Endometrial microvascular endothelial cells (primary cell): ENCODE results near the gene AKAP12. TPM values are rescaled to one million over a fixed set of nuclear protein-coding genes. Genes with fewer than 3 reads are reported as not detected.

Source experiments
- in situ Hi-C: cut with HindIII; loops from 2 replicates; pipeline ENCODE4 v1.10.0; 2017; ENCODE audit warnings: low sequenced_read_pairs, low pct_unique_long_range_greater_than_20kb; ENCODE audit errors: inconsistent ontology term
- total RNA-seq: library from RNA; depleted of rRNA; stranded (reverse); fragments of >200 nt; gene quantifications from one replicate; pipeline ENCODE4 v1.2.3, GENCODE V29; 2015; ENCODE audit errors: inconsistent ontology term

The AKAP12 gene
- total RNA-seq, 1 donor from 2014 or later: 121 TPM

DNA sequence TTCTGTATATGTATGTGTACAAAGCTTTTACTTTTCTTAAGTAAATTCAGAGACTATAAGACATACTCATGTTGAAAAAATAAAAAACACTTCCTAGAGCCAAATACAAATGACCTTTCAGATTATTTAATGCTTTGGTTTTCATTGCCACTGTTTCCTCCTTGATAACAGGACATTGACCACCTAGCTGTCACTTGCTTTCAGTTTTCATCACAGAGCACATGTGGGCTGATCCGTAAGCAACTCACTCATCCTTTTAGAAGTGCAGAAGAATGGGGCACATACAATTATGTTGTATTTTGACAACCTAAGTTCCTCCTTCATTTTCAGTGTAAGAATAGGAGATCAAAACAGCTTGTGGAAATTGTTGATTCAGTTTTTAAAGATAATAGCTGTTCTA lies 145.4 kb downstream of the AKAP12 start:
- in situ Hi-C loops: no loop called here

DNA sequence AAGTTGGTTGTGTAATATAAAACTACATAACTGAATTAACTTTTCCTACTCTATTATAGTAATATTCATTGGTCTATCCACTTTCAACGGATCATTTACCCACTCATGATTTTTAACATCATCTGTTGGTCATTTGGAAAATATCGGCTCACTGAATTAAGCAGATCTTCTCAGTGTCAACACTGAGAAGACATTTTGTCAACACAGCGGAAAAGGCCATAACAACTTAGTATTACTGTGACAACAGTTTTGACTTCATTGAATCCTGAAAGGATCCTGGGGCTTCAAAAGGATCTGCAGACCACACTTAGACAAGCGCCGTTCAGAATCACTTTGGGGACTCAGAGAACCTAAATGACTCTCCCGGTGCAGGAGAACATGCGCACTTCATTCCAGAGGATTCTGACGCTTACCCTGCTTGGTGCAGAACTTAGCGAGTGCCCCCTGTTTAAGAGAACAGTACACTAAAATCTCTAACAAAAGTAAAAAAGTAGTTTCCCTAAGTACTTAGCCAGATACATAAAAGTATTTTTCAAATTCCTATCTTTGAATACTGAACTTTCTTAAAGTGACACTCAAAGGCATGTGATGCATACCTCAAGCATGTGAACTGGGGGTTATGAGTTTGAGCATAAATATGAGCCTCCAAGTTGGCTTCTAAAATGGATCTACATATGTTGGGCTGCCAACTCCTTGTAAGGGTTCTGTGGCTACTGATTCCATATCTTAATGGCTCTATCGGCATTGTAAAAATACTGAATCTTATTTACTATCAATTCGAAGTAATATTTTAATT lies 147.6 kb downstream of the AKAP12 start:
- in situ Hi-C loops: no loop called here

DNA sequence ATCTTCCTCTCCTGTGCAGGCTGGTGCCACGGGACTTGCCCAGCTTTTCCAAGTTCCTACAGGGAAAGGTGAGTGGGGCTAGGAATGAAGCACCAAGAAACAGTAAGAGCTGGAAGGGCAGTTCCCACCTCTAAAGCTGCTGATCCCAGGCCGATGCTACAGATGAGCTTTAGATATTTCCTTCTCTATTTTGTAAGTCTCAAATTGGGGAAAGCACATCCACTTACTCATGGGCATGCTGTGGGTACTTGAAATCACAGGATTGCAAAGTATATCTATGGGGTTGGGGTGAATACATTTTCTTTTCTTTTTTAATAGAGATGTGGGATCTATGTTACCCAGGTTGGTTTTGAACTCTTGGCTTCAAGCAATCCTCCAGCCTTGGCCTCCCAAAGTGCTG lies 148.5 kb downstream of the AKAP12 start:
- in situ Hi-C loops: no loop called here

DNA sequence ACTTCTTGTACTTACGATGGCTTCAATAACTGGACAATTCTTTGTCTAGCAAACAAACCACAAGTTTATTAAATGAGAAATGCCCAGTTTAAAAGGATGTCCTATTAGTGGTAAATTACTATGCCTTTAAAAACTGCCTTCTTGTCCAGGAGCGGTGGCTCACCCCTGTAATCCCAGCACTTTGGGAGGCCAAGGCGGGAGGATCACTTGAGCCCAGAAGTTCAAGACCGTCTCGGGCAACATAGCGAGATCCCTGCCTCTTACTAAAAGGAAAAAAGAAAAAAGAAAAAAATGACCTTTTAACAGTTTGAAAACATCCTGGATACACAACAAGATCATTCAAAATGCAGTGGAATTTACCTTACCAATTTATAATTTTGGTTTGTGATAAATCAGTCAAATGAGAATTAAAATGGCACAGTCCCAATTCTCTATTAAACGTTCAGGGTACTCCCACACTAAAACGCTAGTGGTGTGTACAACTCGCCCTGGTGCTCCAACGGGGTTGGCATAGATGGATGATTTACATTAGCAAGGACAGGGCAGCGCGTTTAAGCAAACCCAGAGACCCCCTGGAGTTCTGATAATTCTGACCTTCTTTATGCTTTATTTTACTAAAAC lies 149.3 kb downstream of the AKAP12 start:
- in situ Hi-C loops: no loop called here

DNA sequence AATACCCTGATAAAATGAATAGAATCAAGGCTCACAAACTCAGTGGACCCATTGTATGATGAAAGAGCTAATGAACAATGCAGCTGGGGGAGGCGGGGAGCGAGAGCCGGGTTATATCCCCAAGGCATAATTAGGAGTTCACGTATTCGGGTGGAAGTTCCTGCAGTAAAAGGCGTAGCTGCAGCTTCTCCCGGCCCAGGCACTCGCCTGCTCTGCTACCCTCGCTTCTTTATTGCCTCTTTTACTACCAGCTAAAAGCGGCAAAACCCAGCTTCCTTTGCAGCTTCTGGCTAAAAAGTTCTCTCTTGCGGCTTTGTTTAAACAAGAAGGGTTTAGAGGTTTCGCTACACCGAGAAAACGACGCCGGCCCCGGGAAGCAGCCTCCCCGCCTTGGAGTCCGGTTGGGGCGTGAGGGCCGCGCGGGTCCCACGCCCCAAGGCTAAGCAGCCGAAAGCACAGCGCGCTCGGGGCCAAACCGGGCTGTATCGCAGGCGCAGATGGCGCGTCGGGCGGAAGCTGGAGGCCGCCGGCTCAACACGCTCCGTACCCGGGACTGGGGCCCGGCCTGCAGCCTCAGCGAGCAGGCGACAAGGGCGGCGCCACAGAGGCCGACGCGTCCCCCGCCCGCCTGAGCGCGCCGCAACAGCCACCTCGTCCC lies 150.0 kb downstream of the AKAP12 start:
- in situ Hi-C loops: no loop called here

DNA sequence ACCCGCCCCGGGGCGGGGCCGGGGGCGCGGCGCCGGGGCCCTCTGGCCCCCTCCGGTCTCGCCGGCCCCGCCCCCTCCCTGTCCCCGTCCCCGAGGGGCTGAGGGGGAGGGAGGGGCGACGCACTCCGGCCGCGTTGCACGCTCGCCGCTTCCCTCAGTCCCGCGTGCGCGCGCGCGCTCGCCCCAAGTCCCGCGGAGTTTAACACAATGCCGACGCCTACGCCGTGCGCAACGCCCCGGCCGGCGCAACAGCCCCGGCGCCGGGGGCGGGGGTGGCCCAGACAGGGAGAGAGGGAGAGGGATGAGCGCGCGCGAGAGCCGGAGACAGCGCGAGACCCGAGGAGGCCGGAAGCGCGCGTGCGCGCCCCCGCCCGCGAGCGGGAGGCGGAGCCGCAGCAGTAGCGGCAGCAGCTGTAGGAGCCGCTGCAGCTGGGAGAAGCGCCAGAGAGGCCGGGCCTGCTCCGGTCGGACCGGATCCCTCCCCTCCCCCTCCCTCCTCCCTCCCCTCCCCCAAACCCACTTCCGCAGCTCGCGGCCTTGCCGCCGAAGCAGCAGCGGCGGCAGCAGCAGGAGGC lies 150.6 kb downstream of the AKAP12 start:
- in situ Hi-C loops: no loop called here

DNA sequence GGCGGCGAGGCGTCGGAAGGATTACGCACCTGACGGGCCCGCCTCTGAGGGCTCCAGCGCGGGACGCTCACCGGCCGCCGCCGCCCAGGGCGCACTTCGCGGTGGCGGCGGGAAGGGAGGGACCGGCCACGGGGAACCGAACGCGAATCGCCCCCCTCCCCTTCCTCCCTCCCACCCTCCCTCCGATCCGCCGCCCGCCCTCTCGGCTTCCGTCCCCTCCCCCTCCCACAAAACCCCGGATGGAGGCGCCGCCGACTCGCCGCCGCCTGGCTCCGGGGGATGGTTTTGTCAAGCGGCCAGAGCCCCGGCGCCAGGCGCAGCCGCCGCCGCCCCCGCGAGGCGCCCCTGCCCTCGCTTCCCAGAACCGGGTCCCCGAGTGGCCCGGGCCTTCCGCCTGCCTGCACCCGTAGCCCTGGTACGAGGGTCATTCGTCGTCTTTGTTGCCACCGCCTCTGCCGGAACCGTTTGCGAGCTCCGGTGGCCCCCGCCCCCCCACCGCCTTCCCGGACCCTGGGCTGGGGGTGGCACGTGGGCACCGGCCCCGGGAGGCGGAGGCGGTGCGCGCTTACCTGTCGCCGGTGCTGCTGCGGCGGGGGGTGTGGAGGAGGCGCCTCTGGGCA lies 151.2 kb downstream of the AKAP12 start:
- in situ Hi-C loops: no loop called here

DNA sequence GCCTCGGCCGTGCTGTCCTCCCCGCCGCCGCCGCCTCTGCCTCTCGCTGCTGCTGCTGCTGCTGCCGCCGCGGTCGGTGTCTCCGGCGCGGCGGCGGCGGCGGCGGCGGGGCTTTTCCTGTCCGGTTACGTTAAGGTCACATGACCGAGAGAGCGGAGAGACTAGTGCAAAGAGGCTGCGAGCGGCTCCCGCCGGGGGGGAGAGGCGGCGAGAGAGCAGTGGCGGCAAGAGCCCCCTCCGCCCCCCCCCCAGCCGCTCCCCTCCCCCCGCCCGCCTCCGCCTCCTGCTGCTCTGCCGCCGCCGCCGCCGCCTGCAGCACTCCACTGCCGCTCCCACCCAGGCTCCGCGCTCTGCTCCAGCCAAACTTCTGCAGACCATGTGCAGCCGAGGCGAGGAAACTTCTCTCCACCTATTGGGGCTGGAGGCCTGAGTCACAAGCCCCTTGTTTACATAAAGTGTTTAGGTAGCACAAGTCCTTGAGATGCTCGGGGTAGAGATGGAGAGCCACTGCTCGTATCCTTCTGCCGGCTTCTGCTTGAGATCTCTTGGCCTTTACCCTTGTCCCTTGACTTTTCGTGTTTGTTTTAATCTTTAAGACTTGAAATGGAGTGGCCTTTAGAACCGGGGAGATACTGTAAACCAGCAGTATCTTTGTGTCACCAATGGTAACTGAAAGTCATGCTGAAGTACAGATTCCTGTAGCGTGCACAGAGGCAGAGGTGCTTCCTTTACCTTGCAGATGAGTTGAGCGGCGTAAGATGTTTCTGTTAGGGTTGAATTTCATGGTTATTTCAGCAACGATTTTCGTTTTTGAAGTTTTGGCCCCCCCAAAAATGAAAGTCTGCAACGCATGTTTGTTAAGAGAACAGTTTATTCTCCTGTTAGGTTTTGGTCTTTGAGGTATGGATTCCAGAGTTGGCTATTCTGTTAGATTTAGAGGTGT lies 152.0 kb downstream of the AKAP12 start, which contains the start of gene ZBTB2:
Gene ZBTB2 (minus strand): TSS at position 89 of the 943 bp plus-strand sequence. CDS start 17,922 bp downstream, outside the sequence.
- in situ Hi-C loops: no loop called here

DNA sequence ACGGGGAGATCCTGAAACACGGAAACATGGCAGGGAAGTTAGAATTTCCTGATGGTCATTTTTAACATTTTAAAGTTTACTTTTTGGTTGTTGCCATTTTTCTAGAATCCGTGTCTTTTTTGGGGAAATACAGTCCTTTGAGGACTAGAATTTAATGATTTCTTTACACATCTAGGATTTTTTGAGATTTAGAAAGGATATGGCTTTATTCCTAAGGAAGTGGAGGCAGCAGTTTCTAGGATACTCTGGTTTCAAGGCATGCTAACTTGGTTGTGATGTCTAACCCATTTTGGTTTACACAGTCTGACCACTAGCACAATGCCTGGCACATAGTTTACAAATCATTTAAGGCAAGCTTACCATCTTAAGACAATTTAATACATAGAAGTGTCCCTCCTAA lies 152.7 kb downstream of the AKAP12 start:
- in situ Hi-C loops: no loop called here

DNA sequence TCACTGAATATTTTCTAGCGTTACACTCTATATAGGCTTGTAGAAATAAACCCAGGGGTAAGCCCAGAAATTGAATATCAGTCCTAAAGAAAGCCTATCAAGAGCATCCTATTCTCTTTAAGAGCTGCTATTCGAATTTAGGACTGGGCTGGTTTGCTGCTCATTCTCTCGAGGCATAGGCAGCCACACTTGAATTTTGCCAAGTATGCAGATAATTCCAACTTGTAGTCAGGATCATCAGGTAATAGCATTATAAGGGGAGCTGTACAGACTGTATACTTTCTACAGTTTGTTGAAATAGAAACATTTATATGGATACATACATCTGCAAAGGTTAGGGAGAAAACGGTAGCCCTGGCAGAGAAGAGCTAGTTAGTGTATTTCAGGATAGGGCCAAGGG lies 153.6 kb downstream of the AKAP12 start:
- in situ Hi-C loops: no loop called here

DNA sequence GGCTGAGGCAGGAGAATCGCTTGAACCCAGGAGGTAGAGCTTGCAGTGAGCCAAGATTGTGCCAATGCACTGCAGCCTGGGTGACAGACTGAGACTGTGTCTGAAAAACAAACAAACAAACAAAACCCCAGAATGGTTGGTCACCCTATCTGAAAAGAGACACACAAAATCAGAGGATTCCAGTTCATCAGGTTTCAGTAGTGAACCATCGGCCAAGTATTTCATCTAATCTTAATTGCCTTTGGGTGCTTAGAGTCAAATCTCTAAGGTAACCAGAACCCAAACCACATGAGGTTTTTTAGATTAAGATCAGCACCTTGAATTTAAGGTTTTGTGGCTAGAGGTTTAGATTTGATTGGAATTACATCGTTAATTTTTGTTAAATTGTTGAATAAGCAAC lies 159.9 kb downstream of the AKAP12 start:
- in situ Hi-C loops: no loop called here

DNA sequence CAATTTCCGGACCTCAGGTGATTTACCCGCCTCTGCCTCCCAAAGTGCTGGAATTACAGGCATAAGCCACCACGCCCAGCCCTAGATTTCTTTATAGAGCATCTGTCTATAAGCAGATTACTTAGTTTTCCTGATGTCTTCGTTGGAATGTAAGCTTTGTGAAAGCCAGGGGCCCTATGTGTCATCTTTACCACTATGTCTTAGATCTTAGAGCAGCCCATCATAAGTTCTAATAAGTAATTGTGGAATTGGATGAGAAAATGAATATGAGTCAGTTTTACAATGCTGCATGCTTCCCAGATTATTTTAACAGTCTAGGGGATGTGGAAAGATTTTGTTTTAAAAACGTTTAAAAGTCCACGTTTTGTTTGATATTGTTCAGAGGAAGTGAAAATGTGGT lies 160.7 kb downstream of the AKAP12 start:
- in situ Hi-C loops: no loop called here

DNA sequence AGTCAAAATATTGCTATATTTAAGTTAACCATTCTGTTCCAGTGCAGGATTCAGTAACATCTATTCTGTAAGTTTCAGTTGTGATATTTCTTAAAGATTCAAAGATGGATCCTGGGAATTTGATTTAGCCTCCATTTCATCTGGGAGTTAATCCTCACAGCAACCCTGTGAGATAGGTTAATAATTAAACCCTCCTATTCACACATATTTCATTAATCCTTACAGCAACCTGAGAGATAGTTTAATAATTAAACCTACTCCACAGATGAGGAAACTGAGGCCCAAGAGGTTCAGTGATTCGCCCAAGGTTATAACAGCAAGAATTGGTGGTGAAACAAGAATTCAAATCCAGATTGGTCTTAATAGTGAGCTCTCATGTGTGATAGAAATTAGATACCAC lies 162.5 kb downstream of the AKAP12 start:
- in situ Hi-C loops: no loop called here

DNA sequence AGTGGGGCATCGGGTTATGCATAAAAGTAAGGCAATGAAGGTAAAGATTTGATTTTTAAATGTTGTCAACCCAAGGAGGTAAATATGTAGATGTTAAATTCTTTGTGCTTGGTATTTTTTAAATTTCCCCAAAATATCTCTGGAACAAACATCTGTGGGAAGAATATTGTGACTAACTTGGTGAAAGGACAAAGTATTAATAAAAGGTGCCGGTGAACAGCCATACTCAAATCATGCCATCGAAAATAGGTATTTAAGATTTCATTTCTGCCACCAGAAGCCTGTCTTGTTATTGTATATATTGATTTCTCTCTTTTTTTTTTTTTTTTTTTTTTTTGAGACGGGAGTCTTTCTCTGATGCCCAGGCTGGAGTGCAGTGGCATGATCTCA lies 164.1 kb downstream of the AKAP12 start:
- in situ Hi-C loops: no loop called here

Other genes with a start within 250 kb of the AKAP12 start
- gene ZBTB2, start 151.6 kb downstream of the AKAP12 start, total RNA-seq: 11.2 TPM
- gene RMND1, start 212.2 kb downstream of the AKAP12 start, total RNA-seq: 19.5 TPM